OCI-LY1 (cell line): ENCODE results near the gene SMIM14.

Source experiments
- CTCF ChIP-seq: fragments of 200-600 bp; sonication (generic), shearing (Covaris generic); IDR thresholded peaks from 2 replicates; pipeline ENCODE4 v1.5.1; 2017; ENCODE audit warnings: mild to moderate bottlenecking, antibody characterized with exemption, low read length, moderate library complexity, mixed read lengths
- EZH2 ChIP-seq: fragments of 200-600 bp; sonication (generic), shearing (Covaris generic); IDR thresholded peaks from 2 replicates; pipeline ENCODE4 v1.8.0; 2017; ENCODE audit warnings: borderline replicate concordance, mixed run types, mild to moderate bottlenecking, antibody characterized with exemption, low read length, moderate library complexity, mixed read lengths

DNA sequence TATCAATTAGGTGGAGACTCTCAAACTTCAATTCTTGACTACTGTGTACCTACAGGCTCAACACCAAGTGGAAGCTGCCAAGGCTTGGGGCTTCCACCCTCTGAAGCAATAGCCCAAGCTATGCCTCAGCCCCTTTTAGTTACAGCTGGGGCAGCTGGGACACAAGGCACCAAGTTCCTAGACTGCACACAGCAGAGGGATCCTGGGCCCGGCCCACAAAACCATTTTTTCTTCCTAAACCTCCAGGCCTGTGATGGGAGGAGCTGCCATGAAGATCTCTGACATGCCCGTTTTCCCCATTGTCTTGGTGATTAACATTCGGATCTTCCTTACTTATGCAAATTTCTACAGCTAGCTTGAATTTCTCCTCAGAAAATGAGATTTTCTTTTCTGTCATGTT lies 108.0 kb downstream of the SMIM14 start:
- TF ChIP-seq CTCF (no peak), EZH2 (no peak)
